K562 (cell line): Measurements from ENCODE around the gene L3MBTL1. TPM values are rescaled to one million over a fixed set of nuclear protein-coding genes. Genes with fewer than 3 reads are reported as not detected.

ENCODE experiments used
- ETV5 ChIP-seq: sonication (generic); formaldehyde crosslinking; IDR thresholded peaks from 2 replicates; pipeline ENCODE4 v1.4.0; 2020; ENCODE audit warnings: low read depth, mild to moderate bottlenecking, missing genetic modification reagents
- FOXA1 ChIP-seq: fragments of 450-650 bp; IDR thresholded peaks from 2 replicates; pipeline ENCODE4 v1.6.1; 2016; ENCODE audit warnings: mild to moderate bottlenecking, borderline replicate concordance
- FOXP1 ChIP-seq: sonication (generic); formaldehyde crosslinking; IDR thresholded peaks from 2 replicates; pipeline ENCODE4 v1.8.0; 2022; ENCODE audit warnings: mild to moderate bottlenecking, missing genetic modification reagents
- GABPA ChIP-seq: fragments of 200-800 bp; sonication (Bioruptor generic); conservative IDR thresholded peaks from 2 replicates; pipeline ENCODE4 v1.6.1; 2016; ENCODE audit warnings: low read depth, missing genetic modification characterization, missing compliant biosample characterization
- ZBTB5 ChIP-seq: fragments of 450-650 bp; IDR thresholded peaks from 2 replicates; pipeline ENCODE4 v1.6.1; 2017; ENCODE audit warnings: antibody characterized with exemption
- ZNF592 ChIP-seq: fragments of 450-650 bp; IDR thresholded peaks from 2 replicates; pipeline ENCODE4 v1.6.1; 2017; ENCODE audit warnings: antibody characterized with exemption, mild to moderate bottlenecking
- polyA plus RNA-seq, 8 experiments: library from polyadenylated mRNA; depleted of rRNA in 4 of 8; stranded (reverse) in 5 of 8; unstranded in 3 of 8; fragments of >200 nt; fragmentation: Nextera tagmentation in 2 of 8; fragmentation: Illumina TruSeq in 1 of 8; extraction: Ambion mirVana in 2 of 8; extraction: Trizol in 1 of 8; gene quantifications; 2 replicates each; pipeline versions ENCODE4 v1.2.1 to v1.2.3, GENCODE V29; 2011 to 2014; ENCODE audit warnings: inconsistent platforms in 1 of 8, missing spikeins in 1 of 8
- total RNA-seq, 7 experiments: library from RNA; depleted of rRNA in 6 of 7; stranded (reverse); fragments of >200 nt in 6 of 7; fragmentation: Illumina TruSeq in 2 of 7; extraction: Trizol in 2 of 7; gene quantifications; 2 replicates each; pipeline versions ENCODE4 v1.2.1 to v1.2.3, GENCODE V29; 2011 to 2021; ENCODE audit warnings: low replicate concordance in 1 of 7

The L3MBTL1 gene
- total and polyA plus RNA-seq, 9 of the 15 experiments (the other 6 are each of a cell fraction or from before 2014, with no cell fraction given) = 0.77 to 10.0 (median 4.4) TPM

- TF ChIP-seq ZBTB5 (no peak), FOXA1 (no peak), ZNF592 (peak; percentile 90), GABPA (tag) (0 out of 2 replicates have a peak, but pooled peaks have one; percentile 29), ETV5 (CRISPR knock-in tag) (peak; percentile 77), FOXP1 (CRISPR knock-in tag) (no peak)
Observed at GRCh38 chr20:43459022-43459942, 48.2 kb upstream of the L3MBTL1 start (continued).
